Measurements from ENCODE around the gene SEC14L3. TPM values are rescaled to one million over a fixed set of nuclear protein-coding genes. Genes with fewer than 3 reads are reported as not detected.

Gene SEC14L3
- total RNA-seq, 2 donors from 2014 or later = not detected

DNA sequence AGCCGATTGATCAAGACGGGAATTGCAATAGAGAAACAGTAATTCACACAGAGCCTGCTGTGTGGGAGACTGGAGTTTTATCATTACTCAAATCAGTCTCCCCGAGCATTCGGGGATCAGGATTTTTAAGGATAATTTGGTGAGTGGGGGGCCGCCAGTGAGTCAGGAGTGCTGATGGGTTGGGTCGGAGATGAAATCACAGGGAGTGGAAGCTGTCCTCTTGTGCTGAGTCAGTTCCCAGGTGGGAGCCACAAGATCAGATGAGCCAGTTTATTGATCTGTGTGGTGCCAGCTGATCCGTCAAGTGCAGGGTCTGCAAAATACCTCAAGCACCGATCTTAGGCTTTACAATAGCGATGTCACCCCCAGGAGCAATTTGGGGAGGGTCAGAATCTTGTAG is 30.7 kb downstream of the SEC14L3 start:
- H3K27ac ChIP-seq = no peak overlapping the region

DNA sequence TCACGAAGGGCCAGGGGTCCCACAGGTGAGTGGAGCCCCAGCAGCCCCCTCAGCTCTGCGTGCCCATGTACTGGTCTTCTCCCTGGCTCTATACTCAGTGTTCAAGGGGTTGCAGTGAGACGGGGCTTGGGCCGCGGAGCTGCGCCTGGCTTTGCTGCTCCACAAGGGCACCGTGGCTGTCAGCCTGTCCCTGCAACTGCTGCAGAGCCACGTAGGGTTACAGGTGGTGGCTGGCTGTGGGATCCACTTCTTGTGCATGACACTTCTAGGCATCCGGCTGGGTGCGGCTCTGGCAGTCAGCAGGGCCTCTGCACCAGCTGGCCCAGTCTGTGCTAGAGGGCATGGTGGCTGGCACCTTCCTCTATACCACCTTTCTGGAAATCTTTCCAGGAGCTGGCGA is 32.0 kb downstream of the SEC14L3 start:
- TF ChIP-seq, protein P1, sequence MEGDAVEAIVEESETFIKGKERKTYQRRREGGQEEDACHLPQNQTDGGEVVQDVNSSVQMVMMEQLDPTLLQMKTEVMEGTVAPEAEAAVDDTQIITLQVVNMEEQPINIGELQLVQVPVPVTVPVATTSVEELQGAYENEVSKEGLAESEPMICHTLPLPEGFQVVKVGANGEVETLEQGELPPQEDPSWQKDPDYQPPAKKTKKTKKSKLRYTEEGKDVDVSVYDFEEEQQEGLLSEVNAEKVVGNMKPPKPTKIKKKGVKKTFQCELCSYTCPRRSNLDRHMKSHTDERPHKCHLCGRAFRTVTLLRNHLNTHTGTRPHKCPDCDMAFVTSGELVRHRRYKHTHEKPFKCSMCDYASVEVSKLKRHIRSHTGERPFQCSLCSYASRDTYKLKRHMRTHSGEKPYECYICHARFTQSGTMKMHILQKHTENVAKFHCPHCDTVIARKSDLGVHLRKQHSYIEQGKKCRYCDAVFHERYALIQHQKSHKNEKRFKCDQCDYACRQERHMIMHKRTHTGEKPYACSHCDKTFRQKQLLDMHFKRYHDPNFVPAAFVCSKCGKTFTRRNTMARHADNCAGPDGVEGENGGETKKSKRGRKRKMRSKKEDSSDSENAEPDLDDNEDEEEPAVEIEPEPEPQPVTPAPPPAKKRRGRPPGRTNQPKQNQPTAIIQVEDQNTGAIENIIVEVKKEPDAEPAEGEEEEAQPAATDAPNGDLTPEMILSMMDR (IDR thresholded peaks at IDR 0.05) = no peak
- no peak for TF ChIP-seq POLR2A (IDR thresholded peaks at IDR 0.05)
- Histone ChIP-seq H3K27me3 (no peaks in the 10 kb centered on the region), H3K4me1 (no peaks in the 10 kb centered on the region), H3K9me3 (no peaks in the 10 kb centered on the region), H3K4me3 (no peak overlapping the region), H3K36me3 (replicated peaks in 1 of 2; ENCODE audit: insufficient read depth in 1 of 2, low read depth in 2 of 2) (no peaks in the 10 kb centered on the region), H3K27ac (no peak overlapping the region)
- WGBS, 2 donors = 68 to 83% methylated on average over 7 to 11 of the region's 11 CpGs
- ATAC-seq (no peak), DNase-seq (no peak)
- intact Hi-C loops (cut with DNase I) = no loop called here

More for the DNA sequence above, 30.7 kb downstream of the SEC14L3 start:
- no peaks in the 10 kb centered on the region for H3K9me3 ChIP-seq
- no peak for TF ChIP-seq POLR2A (IDR thresholded peaks at IDR 0.05)
- ATAC-seq (no peak), DNase-seq (no peak)
- no peaks in the 10 kb centered on the region for H3K27me3 ChIP-seq
- intact Hi-C loops (cut with DNase I) = no loop called here
- no peak overlapping the region for H3K4me3 ChIP-seq
- H3K36me3 ChIP-seq (replicated peaks in 1 of 2; ENCODE audit: insufficient read depth in 1 of 2, low read depth in 2 of 2) = no peaks in the 10 kb centered on the region
- peaks cover 9% of the 10 kb centered on the region for H3K4me1 ChIP-seq
- 44 to 46% methylated on average over 9 of the region's 9 CpGs for WGBS, 2 donors

DNA sequence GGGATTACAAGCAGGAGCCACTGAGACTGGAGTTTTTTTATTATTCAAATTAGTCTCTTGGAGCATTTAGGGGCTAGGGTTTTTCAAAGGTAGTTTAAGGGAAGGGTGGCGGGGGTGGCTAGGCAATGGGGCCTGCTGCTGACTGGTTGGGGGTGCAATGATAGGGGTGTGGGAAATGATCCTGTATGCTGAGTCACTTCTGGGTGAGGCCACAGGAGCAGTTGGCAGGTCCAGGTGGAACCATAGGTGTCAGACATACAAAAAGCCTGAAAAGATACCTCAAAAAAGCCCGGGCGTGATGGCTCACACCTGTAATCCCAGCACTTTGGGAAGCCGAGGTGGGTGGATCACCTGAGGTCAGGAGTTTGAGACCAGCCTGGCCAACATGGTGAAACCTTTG is 32.6 kb downstream of the SEC14L3 start:
- no peak for ATAC-seq

DNA sequence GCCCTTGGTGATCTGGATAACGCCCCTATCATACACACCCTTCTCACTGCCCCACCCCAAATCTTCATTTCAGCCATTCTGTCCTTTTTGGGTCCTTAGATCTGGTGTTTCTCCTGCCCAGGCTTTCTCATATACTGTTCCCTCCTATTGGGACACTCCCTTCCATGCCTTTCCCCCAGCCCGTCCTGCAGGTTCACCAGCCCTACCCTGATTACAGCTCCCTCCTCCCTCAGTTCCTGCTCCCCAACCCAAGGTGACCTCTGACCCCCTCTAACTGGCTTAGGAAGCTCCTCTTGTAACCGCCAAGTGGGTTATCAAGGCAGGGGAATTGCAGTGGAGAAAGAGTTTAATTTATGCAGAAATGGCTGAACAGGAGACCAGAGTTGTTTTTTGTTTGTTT is 33.3 kb downstream of the SEC14L3 start:
- no peak overlapping the region for H3K27ac ChIP-seq
- no peaks in the 10 kb centered on the region for H3K4me1 ChIP-seq
- no peaks in the 10 kb centered on the region for H3K9me3 ChIP-seq
- intact Hi-C loops (cut with DNase I) = no loop called here
- WGBS, 2 donors = 66 to 69% methylated on average over 3 of the region's 3 CpGs
- no peaks in the 10 kb centered on the region for H3K27me3 ChIP-seq
- ATAC-seq = no peak
- DNase-seq = no peak
- no peaks in the 10 kb centered on the region for H3K36me3 ChIP-seq (replicated peaks in 1 of 2; ENCODE audit: insufficient read depth in 1 of 2, low read depth in 2 of 2)
- TF ChIP-seq, protein P1 (IDR thresholded peaks at IDR 0.05) = no peak
- TF ChIP-seq POLR2A (IDR thresholded peaks at IDR 0.05) = no peak
- no peak overlapping the region for H3K4me3 ChIP-seq

More for the DNA sequence above, 32.6 kb downstream of the SEC14L3 start:
- intact Hi-C loops (cut with DNase I) = no loop called here
- TF ChIP-seq, protein P1 (IDR thresholded peaks at IDR 0.05) = no peak
- no peak for TF ChIP-seq POLR2A (IDR thresholded peaks at IDR 0.05)
- Histone ChIP-seq H3K4me1 (no peaks in the 10 kb centered on the region), H3K9me3 (no peaks in the 10 kb centered on the region), H3K36me3 (replicated peaks in 1 of 2; ENCODE audit: insufficient read depth in 1 of 2, low read depth in 2 of 2) (no peaks in the 10 kb centered on the region), H3K4me3 (no peak overlapping the region), H3K27ac (no peak overlapping the region), H3K27me3 (no peaks in the 10 kb centered on the region)
- WGBS, 2 donors = 86 to 94% methylated on average over 4 of the region's 4 CpGs
- no peak for DNase-seq

DNA sequence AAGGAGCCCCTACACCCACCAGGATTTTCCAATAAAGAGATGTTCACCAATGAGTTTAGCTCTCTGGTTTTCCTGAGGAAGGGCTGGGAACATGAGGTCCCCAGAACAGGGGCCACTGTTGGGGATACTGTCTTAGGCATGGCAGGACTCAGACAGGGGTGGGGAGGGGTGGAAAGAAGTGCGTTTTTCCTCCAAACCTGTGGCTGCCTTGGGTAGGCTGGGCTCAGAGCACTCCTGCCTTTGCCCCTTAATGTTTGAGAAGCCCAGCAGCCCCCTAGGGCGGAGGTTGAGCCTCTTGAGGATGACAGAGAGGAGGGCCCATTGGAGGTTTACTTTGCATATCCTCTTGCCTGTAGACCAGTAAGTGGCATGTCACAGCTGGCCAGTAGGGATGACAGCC is 35.6 kb downstream of the SEC14L3 start:
- WGBS, 2 donors = 81 to 90% methylated on average over 2 of the region's 2 CpGs
- ATAC-seq (no peak), DNase-seq (no peak)
- intact Hi-C loops (cut with DNase I) = no loop called here
- no peak for TF ChIP-seq POLR2A (IDR thresholded peaks at IDR 0.05)
- TF ChIP-seq, protein P1 (IDR thresholded peaks at IDR 0.05) = no peak
- Histone ChIP-seq H3K4me3 (no peak overlapping the region), H3K9me3 (no peaks in the 10 kb centered on the region), H3K4me1 (no peaks in the 10 kb centered on the region), H3K36me3 (replicated peaks in 1 of 2; ENCODE audit: insufficient read depth in 1 of 2, low read depth in 2 of 2) (no peaks in the 10 kb centered on the region), H3K27me3 (no peaks in the 10 kb centered on the region), H3K27ac (peak overlapping the region in 1 of 4 donors; percentile 35)
